Measurements from ENCODE around the gene KCNJ14. TPM values are rescaled to one million over a fixed set of nuclear protein-coding genes. Genes with fewer than 3 reads are reported as not detected.

KCNJ14 gene
- polyA plus RNA-seq, 1 experiment, result 0.31 TPM

- CTCF ChIA-PET, result interaction anchor here (1.0 to 1.4 kb wide), 2 partner anchors 14 to 172 kb away, joined by 3 to 4 read pairs; no protein-coding TSS in a partner anchor
- H3K4me3 ChIP-seq (ENCODE audit: low read depth, low read length), result no peak overlapping the region
These were observed 38.0 kb upstream of the KCNJ14 start for GRCh38 chr19:48417421-48417820.

GRCh38 chr19:48418317-48419064 is 36.9 kb upstream of the KCNJ14 start:
- Histone ChIP-seq H3K27me3 (ENCODE audit: control insufficient read depth, insufficient read depth, low read length) (no peaks in the 10 kb centered on the region), H3K4me3 (ENCODE audit: low read depth, low read length) (no peak overlapping the region), H3K36me3 (ENCODE audit: control insufficient read depth, insufficient read depth, low read length) (no peaks in the 10 kb centered on the region; the same call in 1 of the 2 replicates)
- ChIA-PET CTCF (no interaction called here), POLR2A (no interaction called here)
- DNase-seq (ENCODE audit: low read depth), result no peak
- TF ChIP-seq CTCF (IDR thresholded peaks at IDR 0.05; ENCODE audit: insufficient read depth, low read depth, low read length), result no peak

More at GRCh38 chr19:48417421-48417820, 38.0 kb upstream of the KCNJ14 start:
- H3K36me3 ChIP-seq (ENCODE audit: control insufficient read depth, insufficient read depth, low read length), result no peaks in the 10 kb centered on the region; the same call in 1 of the 2 replicates
- no peak for DNase-seq (ENCODE audit: low read depth)
- no peak for TF ChIP-seq CTCF (IDR thresholded peaks at IDR 0.05; ENCODE audit: insufficient read depth, low read depth, low read length)
- H3K27me3 ChIP-seq (ENCODE audit: control insufficient read depth, insufficient read depth, low read length), result no peaks in the 10 kb centered on the region
- POLR2A ChIA-PET, result no interaction called here

GRCh38 chr19:48419158-48419920 is 36.0 kb upstream of the KCNJ14 start:
- no peak for TF ChIP-seq CTCF (IDR thresholded peaks at IDR 0.05; ENCODE audit: insufficient read depth, low read depth, low read length)
- no peaks in the 10 kb centered on the region; the same call in 1 of the 2 replicates for H3K36me3 ChIP-seq (ENCODE audit: control insufficient read depth, insufficient read depth, low read length)
- H3K27me3 ChIP-seq (ENCODE audit: control insufficient read depth, insufficient read depth, low read length), result no peaks in the 10 kb centered on the region
- no peak for DNase-seq (ENCODE audit: low read depth)
- ChIA-PET CTCF (interaction anchor here (1.1 kb wide), 1 partner anchor 28 kb away, joined by 3 read pairs; the partner anchor contains the start of gene KDELR1), POLR2A (no interaction called here)
- no peak overlapping the region for H3K4me3 ChIP-seq (ENCODE audit: low read depth, low read length)

- no peak for DNase-seq (ENCODE audit: low read depth)
- ChIA-PET POLR2A (no interaction called here), CTCF (interaction anchor here (0.7 to 1.4 kb wide), 2 partner anchors 11 to 30 kb away, joined by 3 to 4 read pairs; partner anchors contain the start of gene KDELR1)
- H3K4me3 ChIP-seq (ENCODE audit: low read depth, low read length), result no peak overlapping the region
- TF ChIP-seq CTCF (IDR thresholded peaks at IDR 0.05; ENCODE audit: insufficient read depth, low read depth, low read length), result no peak
- H3K27me3 ChIP-seq (ENCODE audit: control insufficient read depth, insufficient read depth, low read length), result no peaks in the 10 kb centered on the region
- H3K36me3 ChIP-seq (ENCODE audit: control insufficient read depth, insufficient read depth, low read length), result no peaks in the 10 kb centered on the region; the same call in 1 of the 2 replicates
These were observed 33.8 kb upstream of the KCNJ14 start for GRCh38 chr19:48421548-48421947.

- DNase-seq (ENCODE audit: low read depth), result peak; percentile 15
- ChIA-PET POLR2A (no interaction called here), CTCF (no interaction called here)
- no peak overlapping the region for H3K4me3 ChIP-seq (ENCODE audit: low read depth, low read length)
- TF ChIP-seq CTCF (IDR thresholded peaks at IDR 0.05; ENCODE audit: insufficient read depth, low read depth, low read length), result no peak
- H3K27me3 ChIP-seq (ENCODE audit: control insufficient read depth, insufficient read depth, low read length), result no peaks in the 10 kb centered on the region
- no peaks in the 10 kb centered on the region; the same call in 1 of the 2 replicates for H3K36me3 ChIP-seq (ENCODE audit: control insufficient read depth, insufficient read depth, low read length)
These were observed 30.6 kb upstream of the KCNJ14 start for GRCh38 chr19:48424694-48425219.

Data from BJ (cell line).